SK-N-SH (cell line): ENCODE data around the gene SKA2.

ENCODE experiments used
- CTCF ChIP-seq: fragments of 200-600 bp; sonication (generic); IDR thresholded peaks from 2 replicates; pipeline ENCODE4 v1.6.1; 2017; ENCODE audit warnings: antibody characterized with exemption, mild to moderate bottlenecking, moderate library complexity
- EP300 ChIP-seq, 2 experiments: IDR thresholded peaks; 2 replicates each; pipeline versions ENCODE4 v1.4.0 to v1.6.1; 2012; ENCODE audit warnings: borderline replicate concordance in 1 of 2, low read depth in 1 of 2, low read length in 1 of 2
- EZH2phosphoT487 ChIP-seq: fragments of 200-600 bp; sonication (generic); IDR thresholded peaks from 2 replicates; pipeline ENCODE4 v1.6.1; 2017; ENCODE audit warnings: low read depth, mixed run types, mild to moderate bottlenecking, antibody characterized with exemption, moderate library complexity, borderline replicate concordance
- FOSL2 ChIP-seq: IDR thresholded peaks from 2 replicates; pipeline ENCODE4 v1.4.0; 2012; ENCODE audit warnings: low read depth, mild to moderate bottlenecking, moderate library complexity, borderline replicate concordance
- FOXM1 ChIP-seq: IDR thresholded peaks from 2 replicates; pipeline ENCODE4 v1.4.0; 2012; ENCODE audit warnings: low read depth, mild to moderate bottlenecking
- JUND ChIP-seq: IDR thresholded peaks from 2 replicates; pipeline ENCODE4 v1.4.0; 2012
- POLR2AphosphoS5 ChIP-seq: IDR thresholded peaks from 2 replicates; pipeline ENCODE4 v1.6.1; 2012; ENCODE audit warnings: low read depth, low read length
- TCF12 ChIP-seq: IDR thresholded peaks from 2 replicates; pipeline ENCODE4 v1.4.0; 2012
- TF ChIP-seq, protein P1 (sequence below): IDR thresholded peaks from 2 replicates; pipeline ENCODE4 v1.6.1; 2012; ENCODE audit warnings: mild to moderate bottlenecking, low read depth, low read length, moderate library complexity
- TF ChIP-seq, protein P2 (sequence below): IDR thresholded peaks from 2 replicates; pipeline ENCODE4; 2012
- TF ChIP-seq, protein P3 (sequence below): fragments of 150-350 bp; IDR thresholded peaks from 2 replicates; pipeline ENCODE4 v1.6.1; 2016; ENCODE audit warnings: mild to moderate bottlenecking, low read depth, low read length

- TF ChIP-seq, protein P1, sequence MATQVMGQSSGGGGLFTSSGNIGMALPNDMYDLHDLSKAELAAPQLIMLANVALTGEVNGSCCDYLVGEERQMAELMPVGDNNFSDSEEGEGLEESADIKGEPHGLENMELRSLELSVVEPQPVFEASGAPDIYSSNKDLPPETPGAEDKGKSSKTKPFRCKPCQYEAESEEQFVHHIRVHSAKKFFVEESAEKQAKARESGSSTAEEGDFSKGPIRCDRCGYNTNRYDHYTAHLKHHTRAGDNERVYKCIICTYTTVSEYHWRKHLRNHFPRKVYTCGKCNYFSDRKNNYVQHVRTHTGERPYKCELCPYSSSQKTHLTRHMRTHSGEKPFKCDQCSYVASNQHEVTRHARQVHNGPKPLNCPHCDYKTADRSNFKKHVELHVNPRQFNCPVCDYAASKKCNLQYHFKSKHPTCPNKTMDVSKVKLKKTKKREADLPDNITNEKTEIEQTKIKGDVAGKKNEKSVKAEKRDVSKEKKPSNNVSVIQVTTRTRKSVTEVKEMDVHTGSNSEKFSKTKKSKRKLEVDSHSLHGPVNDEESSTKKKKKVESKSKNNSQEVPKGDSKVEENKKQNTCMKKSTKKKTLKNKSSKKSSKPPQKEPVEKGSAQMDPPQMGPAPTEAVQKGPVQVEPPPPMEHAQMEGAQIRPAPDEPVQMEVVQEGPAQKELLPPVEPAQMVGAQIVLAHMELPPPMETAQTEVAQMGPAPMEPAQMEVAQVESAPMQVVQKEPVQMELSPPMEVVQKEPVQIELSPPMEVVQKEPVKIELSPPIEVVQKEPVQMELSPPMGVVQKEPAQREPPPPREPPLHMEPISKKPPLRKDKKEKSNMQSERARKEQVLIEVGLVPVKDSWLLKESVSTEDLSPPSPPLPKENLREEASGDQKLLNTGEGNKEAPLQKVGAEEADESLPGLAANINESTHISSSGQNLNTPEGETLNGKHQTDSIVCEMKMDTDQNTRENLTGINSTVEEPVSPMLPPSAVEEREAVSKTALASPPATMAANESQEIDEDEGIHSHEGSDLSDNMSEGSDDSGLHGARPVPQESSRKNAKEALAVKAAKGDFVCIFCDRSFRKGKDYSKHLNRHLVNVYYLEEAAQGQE = peak; percentile 36; the same call in 1 of the 2 replicates
- TF ChIP-seq, protein P2, sequence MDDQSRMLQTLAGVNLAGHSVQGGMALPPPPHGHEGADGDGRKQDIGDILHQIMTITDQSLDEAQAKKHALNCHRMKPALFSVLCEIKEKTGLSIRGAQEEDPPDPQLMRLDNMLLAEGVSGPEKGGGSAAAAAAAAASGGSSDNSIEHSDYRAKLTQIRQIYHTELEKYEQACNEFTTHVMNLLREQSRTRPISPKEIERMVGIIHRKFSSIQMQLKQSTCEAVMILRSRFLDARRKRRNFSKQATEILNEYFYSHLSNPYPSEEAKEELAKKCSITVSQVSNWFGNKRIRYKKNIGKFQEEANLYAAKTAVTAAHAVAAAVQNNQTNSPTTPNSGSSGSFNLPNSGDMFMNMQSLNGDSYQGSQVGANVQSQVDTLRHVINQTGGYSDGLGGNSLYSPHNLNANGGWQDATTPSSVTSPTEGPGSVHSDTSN = no peak
- peak; percentile 84 for TF ChIP-seq CTCF
- TF ChIP-seq FOSL2 = no peak
- TF ChIP-seq FOXM1 = no peak
- no peak for TF ChIP-seq POLR2AphosphoS5
- no peak for TF ChIP-seq EZH2phosphoT487
- no peak for TF ChIP-seq TCF12
- no peak for TF ChIP-seq EP300 (IDR thresholded peaks at IDR 0.05; ENCODE audit: borderline replicate concordance in 1 of 2, low read depth in 1 of 2, low read length in 1 of 2)
- TF ChIP-seq JUND = no peak
- TF ChIP-seq, protein P3, sequence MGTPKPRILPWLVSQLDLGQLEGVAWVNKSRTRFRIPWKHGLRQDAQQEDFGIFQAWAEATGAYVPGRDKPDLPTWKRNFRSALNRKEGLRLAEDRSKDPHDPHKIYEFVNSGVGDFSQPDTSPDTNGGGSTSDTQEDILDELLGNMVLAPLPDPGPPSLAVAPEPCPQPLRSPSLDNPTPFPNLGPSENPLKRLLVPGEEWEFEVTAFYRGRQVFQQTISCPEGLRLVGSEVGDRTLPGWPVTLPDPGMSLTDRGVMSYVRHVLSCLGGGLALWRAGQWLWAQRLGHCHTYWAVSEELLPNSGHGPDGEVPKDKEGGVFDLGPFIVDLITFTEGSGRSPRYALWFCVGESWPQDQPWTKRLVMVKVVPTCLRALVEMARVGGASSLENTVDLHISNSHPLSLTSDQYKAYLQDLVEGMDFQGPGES = no peak
Measured at GRCh38 chr17:59165933-59166342, 11.0 kb upstream of the SKA2 start.
